ENCODE results near the gene ANKRD12.

DNA sequence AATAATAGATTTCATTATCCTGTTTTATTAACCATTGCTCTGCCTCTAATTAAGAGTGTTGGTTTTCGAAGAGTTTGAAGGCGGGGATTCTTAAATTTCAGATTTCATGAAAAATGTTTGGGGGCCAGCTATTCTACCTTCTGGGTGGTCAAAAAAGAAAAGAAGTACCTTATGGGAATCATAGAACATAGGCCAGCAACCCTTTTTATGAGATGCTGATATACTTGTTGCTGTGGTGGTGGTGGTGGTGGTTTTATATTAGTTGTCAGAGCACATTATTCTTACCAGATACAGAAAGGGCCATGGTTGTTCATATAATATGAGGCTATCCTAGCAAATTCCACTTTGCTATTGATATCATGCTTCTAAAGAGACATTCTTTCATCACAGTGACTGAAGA lies 4.4 kb downstream of the ANKRD12 start:
- TF ChIP-seq, protein P1, sequence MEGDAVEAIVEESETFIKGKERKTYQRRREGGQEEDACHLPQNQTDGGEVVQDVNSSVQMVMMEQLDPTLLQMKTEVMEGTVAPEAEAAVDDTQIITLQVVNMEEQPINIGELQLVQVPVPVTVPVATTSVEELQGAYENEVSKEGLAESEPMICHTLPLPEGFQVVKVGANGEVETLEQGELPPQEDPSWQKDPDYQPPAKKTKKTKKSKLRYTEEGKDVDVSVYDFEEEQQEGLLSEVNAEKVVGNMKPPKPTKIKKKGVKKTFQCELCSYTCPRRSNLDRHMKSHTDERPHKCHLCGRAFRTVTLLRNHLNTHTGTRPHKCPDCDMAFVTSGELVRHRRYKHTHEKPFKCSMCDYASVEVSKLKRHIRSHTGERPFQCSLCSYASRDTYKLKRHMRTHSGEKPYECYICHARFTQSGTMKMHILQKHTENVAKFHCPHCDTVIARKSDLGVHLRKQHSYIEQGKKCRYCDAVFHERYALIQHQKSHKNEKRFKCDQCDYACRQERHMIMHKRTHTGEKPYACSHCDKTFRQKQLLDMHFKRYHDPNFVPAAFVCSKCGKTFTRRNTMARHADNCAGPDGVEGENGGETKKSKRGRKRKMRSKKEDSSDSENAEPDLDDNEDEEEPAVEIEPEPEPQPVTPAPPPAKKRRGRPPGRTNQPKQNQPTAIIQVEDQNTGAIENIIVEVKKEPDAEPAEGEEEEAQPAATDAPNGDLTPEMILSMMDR (IDR thresholded peaks at IDR 0.05), result no peak
- TF ChIP-seq POLR2A (IDR thresholded peaks at IDR 0.05), result no peak

Data from Peyer's patch (tissue), 4 donors.